SK-N-MC (cell line): ENCODE results near the gene PRKCZ.
A peak's percentile ranks its signal among the peaks of the same experiment; 100 is the strongest.

Experiments
- DNase-seq: peaks from one replicate; pipeline ENCODE4 v3.0.0-alpha.2; 2011; ENCODE audit warnings: low read depth, low spot score
- H3K27ac ChIP-seq: fragments of 200-600 bp; sonication (generic); 2 replicates; pipeline ENCODE4 v1.5.1; 2016; ENCODE audit warnings: mixed run types
- H3K36me3 ChIP-seq: fragments of 200-600 bp; sonication (generic); 2 replicates; pipeline ENCODE4 v1.6.1; 2017; ENCODE audit warnings: antibody characterized with exemption, low read length, mixed read lengths; ENCODE audit not compliant: insufficient read depth
- H3K4me3 ChIP-seq: fragments of 200-600 bp; sonication (generic); 2 replicates; pipeline ENCODE4 v1.5.1; 2016
- H3K9ac ChIP-seq: fragments of 200-600 bp; sonication (generic); 2 replicates; pipeline ENCODE4 v1.8.0; 2017; ENCODE audit warnings: mixed run types, mixed read lengths; ENCODE audit not compliant: insufficient read length
- H3K9me3 ChIP-seq: fragments of 200-600 bp; sonication (generic); 2 replicates; pipeline ENCODE4 v1.6.1; 2017; ENCODE audit warnings: low read depth, mild to moderate bottlenecking, antibody characterized with exemption, low read length, moderate library complexity, mixed read lengths
- EZH2 ChIP-seq: fragments of 200-600 bp; sonication (generic); IDR thresholded peaks from one replicate; pipeline ENCODE4 v1.6.1; 2017; ENCODE audit warnings: antibody characterized with exemption
- FOXP2 ChIP-seq: optimal IDR thresholded peaks from 2 replicates; pipeline ENCODE3; 2011; ENCODE audit warnings: mild to moderate bottlenecking, moderate library complexity; ENCODE audit not compliant: insufficient read depth; ENCODE audit errors: extremely low read length, control extremely low read depth
- POLR2AphosphoS5 ChIP-seq: IDR thresholded peaks from 2 replicates; pipeline ENCODE4 v1.6.1; 2012; ENCODE audit warnings: mild to moderate bottlenecking, low read depth, low read length, borderline replicate concordance

PRKCZ gene

GRCh38 chr1:2061065-2061778 lies 11.0 kb downstream of the PRKCZ start:
- DNase-seq, result no peak
- Histone ChIP-seq H3K9me3 (peaks cover 5% of the 10 kb centered on the region; the same call in 1 of the 2 replicates), H3K4me3 (no peak overlapping the region), H3K9ac (no peak overlapping the region), H3K36me3 (no peaks in the 10 kb centered on the region), H3K27ac (no peak overlapping the region)
- TF ChIP-seq EZH2 (no peak), FOXP2 (no peak), POLR2AphosphoS5 (no peak)

GRCh38 chr1:2065699-2066098 lies 15.5 kb downstream of the PRKCZ start:
- no peak for DNase-seq
- Histone ChIP-seq H3K4me3 (no peak overlapping the region), H3K36me3 (no peaks in the 10 kb centered on the region), H3K27ac (no peak overlapping the region), H3K9ac (no peak overlapping the region), H3K9me3 (peaks cover 5% of the 10 kb centered on the region; the same call in 1 of the 2 replicates)
- TF ChIP-seq EZH2 (no peak), FOXP2 (no peak), POLR2AphosphoS5 (no peak)

GRCh38 chr1:2067393-2067792 lies 17.2 kb downstream of the PRKCZ start:
- TF ChIP-seq POLR2AphosphoS5 (no peak), FOXP2 (no peak), EZH2 (no peak)
- DNase-seq, result no peak
- H3K4me3 ChIP-seq, result no peak overlapping the region
- H3K36me3 ChIP-seq, result no peaks in the 10 kb centered on the region
- no peak overlapping the region for H3K27ac ChIP-seq
- no peak overlapping the region for H3K9ac ChIP-seq
- H3K9me3 ChIP-seq, result peaks cover 5% of the 10 kb centered on the region; the same call in 1 of the 2 replicates

GRCh38 chr1:2067981-2068380 lies 17.8 kb downstream of the PRKCZ start:
- Histone ChIP-seq H3K27ac (no peak overlapping the region), H3K9me3 (peaks cover 5% of the 10 kb centered on the region; the same call in 1 of the 2 replicates), H3K36me3 (no peaks in the 10 kb centered on the region), H3K4me3 (no peak overlapping the region), H3K9ac (no peak overlapping the region)
- TF ChIP-seq EZH2 (no peak), POLR2AphosphoS5 (no peak), FOXP2 (no peak)
- no peak for DNase-seq

GRCh38 chr1:2068951-2069350 lies 18.7 kb downstream of the PRKCZ start:
- Histone ChIP-seq H3K27ac (no peak overlapping the region), H3K9ac (no peak overlapping the region), H3K36me3 (no peaks in the 10 kb centered on the region), H3K9me3 (peaks cover 5% of the 10 kb centered on the region; the same call in 1 of the 2 replicates), H3K4me3 (no peak overlapping the region)
- TF ChIP-seq FOXP2, result no peak
- no peak for TF ChIP-seq EZH2
- no peak for TF ChIP-seq POLR2AphosphoS5
- DNase-seq, result no peak

GRCh38 chr1:2070016-2070415 lies 19.8 kb downstream of the PRKCZ start:
- no peaks in the 10 kb centered on the region for H3K36me3 ChIP-seq
- no peak for TF ChIP-seq POLR2AphosphoS5
- no peak for TF ChIP-seq EZH2
- no peak for TF ChIP-seq FOXP2
- no peak overlapping the region for H3K4me3 ChIP-seq
- DNase-seq, result no peak
- H3K27ac ChIP-seq, result no peak overlapping the region
- H3K9me3 ChIP-seq, result no peaks in the 10 kb centered on the region; the same call in 1 of the 2 replicates
- H3K9ac ChIP-seq, result no peak overlapping the region

- no peak overlapping the region for H3K9ac ChIP-seq
- DNase-seq, result no peak
- H3K9me3 ChIP-seq, result no peaks in the 10 kb centered on the region
- H3K4me3 ChIP-seq, result no peak overlapping the region
- H3K36me3 ChIP-seq, result no peaks in the 10 kb centered on the region
- H3K27ac ChIP-seq, result no peak overlapping the region
- TF ChIP-seq EZH2, result no peak
- TF ChIP-seq POLR2AphosphoS5, result no peak
- TF ChIP-seq FOXP2, result no peak
These were observed 20.8 kb downstream of the PRKCZ start for GRCh38 chr1:2070800-2071530.

- Histone ChIP-seq H3K27ac (no peak overlapping the region), H3K36me3 (no peaks in the 10 kb centered on the region), H3K9me3 (no peaks in the 10 kb centered on the region), H3K9ac (no peak overlapping the region), H3K4me3 (0 out of 2 replicates have a peak overlapping the region, but pooled peaks have one; percentile 1)
- TF ChIP-seq FOXP2 (no peak), EZH2 (no peak), POLR2AphosphoS5 (no peak)
- no peak for DNase-seq
These were observed 22.0 kb downstream of the PRKCZ start for GRCh38 chr1:2072109-2072806.
